ENCODE measurements around the gene CBARP.

DNA sequence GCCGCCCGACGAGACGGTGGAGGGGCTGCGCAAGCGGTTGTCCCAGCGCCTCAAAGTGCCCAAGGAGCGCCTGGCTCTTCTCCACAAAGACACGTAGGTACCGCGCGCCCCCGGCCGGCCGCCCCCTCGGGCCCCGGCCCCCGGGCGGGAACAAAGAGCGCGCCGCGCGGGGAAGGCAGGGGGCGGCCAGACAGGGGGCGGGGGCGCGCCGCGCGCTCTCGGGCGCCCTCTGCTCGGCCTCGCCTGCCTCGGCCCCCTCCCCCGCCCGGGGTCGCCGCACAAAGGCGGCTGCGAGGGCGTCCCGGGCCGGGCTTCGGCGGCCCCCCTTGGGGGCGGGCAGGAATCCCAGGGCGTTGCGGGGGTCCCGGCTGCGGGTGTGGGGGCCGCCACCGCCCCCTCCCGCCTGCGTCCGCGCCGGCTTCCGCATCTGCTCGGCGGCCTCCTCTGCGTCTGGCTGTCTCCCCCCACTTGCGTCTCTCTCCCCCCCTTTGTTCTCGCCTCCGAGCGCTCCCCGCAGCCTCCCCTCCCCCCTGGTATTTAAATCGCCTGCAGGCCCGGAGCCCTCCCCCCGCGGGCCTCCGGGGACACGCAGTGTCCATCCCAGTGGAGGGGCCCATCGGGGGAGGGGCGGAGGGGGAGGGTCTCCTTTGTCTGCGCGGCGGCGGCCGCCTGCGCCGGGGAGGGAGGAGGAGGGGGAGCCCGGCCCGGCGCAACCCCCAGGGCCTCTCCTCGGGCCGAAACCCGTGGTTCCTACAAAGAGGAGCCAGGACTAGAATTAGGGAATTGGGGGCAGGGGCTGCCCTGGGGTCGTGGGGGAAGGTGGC is 12.8 kb upstream of the CBARP start:
- TF ChIP-seq GATA2 (IDR thresholded peaks at IDR 0.05; ENCODE audit: low read depth, low read length) (no peak), GATA3 (IDR thresholded peaks at IDR 0.05; ENCODE audit: low read depth, low read length) (no peak)

Measured in SH-SY5Y (cell line).